ENCODE data around the gene PSKH1.

The PSKH1 gene

GRCh38 chr16:67942510-67943255 is 49.6 kb downstream of the PSKH1 start:
- DNase-seq = no peak

- no peak for DNase-seq
These were observed 50.2 kb downstream of the PSKH1 start for GRCh38 chr16:67943256-67943618.

- no peak for DNase-seq
These were observed 50.8 kb downstream of the PSKH1 start, which contains the start of gene LCAT for GRCh38 chr16:67943619-67944504. TSS of gene LCAT (minus strand) at chr16:67944120. CDS start at chr16:67944101, 19 bp downstream.

- no peak for DNase-seq
These were observed 51.8 kb downstream of the PSKH1 start for GRCh38 chr16:67944690-67945391.

GRCh38 chr16:67945392-67945933 is 52.4 kb downstream of the PSKH1 start:
- DNase-seq = no peak

DNA sequence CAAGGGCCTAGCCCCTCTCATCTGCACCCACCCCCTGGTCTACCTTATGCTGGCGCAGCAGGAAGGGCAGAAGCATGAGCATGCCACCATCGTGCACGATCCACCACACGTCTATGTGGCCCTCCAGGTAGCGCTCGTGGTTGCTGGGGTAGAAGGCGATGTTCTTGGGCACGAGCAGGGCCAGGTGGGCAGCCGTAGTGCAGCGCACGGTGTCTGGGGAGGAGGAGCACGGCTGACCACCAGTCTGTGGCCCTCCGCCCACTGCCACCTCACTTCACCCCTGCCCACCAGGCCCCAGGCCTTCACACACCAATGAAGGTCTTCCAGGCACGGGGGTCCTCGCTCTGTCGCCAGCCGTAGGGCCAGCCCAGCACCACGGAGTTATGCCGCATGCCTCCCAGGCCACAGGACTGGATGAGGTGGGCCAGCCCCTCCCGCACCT is 53.1 kb downstream of the PSKH1 start:
- no peak for DNase-seq

- DNase-seq = no peak
These were observed 54.0 kb downstream of the PSKH1 start for GRCh38 chr16:67946966-67947558.

GRCh38 chr16:67948015-67948414 is 55.0 kb downstream of the PSKH1 start:
- no peak for DNase-seq

DNA sequence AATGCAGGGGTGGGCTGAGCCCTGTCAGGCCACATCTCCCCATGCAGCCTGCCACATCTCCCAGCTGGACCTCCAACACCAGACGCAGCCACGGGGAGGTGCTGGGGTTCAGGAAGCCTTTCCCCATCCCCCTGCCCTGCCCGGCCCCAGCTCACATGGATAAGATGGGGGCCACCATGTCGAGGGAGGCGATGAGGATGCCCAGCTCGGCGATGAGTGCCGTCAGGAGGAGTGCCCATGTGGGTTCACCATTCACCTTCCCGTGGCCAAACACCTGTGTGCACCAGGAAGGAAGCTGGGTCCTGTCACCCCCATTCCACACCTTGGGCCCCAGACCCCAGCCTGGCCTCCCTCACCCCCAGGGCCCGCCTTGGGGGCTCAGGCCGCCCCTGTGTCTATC is 56.6 kb downstream of the PSKH1 start:
- no peak for DNase-seq

- no peak for DNase-seq
These were observed 57.3 kb downstream of the PSKH1 start for GRCh38 chr16:67950335-67950843.

GRCh38 chr16:67951485-67951884 is 58.4 kb downstream of the PSKH1 start:
- no peak for DNase-seq

- DNase-seq = no peak
These were observed 60.8 kb downstream of the PSKH1 start for GRCh38 chr16:67953641-67954375.

DNA sequence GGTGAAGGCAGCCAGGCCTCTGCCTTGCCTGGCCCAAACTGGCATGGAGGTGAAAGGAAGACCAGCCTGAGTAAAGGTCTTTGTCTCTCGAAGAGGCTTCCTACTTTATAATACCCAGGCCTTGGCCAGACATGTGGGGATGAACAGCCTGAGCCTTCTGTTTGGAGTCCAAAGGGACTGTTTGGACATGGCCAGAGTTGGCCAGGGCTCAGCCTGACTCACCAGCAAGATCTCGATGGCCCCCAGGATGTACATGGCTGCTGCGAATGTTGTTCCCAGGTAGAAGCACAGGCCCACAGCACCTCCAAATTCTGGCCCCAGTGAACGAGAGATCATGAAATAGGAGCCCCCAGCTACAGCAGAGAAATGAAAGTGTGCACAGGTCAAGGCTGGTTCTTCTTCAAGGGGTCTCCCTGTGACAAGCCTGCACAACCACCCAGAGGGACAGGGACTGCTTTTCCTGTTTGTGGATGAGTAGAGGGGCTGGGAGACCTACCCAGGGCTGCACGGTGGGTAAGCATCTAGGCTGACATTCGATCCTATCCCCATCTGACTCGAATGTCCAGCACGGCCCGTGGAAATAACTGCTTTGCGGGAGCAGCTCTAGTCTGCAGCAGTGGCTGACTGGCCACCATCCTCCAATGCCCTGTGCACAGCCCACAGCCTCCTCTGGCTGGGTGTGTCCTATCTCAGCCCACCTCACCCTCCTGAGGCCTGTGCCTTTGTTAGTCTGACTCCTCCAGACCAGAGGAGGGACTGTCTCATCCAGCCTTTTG is 61.6 kb downstream of the PSKH1 start:
- no peak for DNase-seq

DNA sequence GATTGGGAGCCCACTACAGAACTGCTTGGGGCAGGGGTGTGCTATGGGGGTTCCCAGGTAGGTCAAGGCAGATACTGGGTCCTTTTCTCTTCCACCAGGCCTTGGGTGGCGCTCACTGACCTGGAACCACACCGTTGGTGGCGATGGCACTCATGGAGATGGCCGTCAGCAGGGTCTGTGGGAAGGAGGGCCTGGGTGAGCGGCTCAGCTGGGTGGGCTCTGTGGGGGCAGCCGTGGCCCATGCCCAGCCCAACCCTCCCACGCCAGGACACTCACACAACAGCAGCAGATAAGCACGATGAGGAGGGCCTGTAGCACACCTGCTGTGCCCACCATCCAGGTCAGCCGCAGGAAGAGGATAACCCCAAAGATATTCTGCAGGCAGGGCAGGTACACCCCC is 64.6 kb downstream of the PSKH1 start:
- no peak for DNase-seq

GRCh38 chr16:67959536-67960329 is 66.7 kb downstream of the PSKH1 start:
- peak in 1 of 2 experiments; percentile 34 for DNase-seq

DNA sequence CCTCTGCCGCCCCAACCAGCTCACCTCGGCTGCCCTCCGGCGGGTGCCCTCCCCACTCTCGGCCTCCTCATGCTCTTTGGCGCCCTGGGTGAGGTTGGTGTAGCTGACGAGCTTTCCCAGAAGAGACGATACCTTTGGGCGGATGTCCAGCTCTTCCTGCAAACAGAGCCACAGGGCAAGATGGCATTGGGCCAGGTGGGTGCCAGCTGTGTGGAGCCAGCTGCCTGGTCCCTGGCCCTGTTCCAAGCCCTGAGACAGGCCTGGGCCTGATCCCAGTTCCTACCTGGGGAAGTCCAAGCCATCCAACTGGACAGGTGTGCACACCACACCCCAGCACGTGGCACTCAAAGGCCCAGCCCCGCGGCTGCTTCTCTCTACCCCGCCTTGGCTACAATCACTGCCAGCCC is 68.5 kb downstream of the PSKH1 start:
- DNase-seq = no peak

DNA sequence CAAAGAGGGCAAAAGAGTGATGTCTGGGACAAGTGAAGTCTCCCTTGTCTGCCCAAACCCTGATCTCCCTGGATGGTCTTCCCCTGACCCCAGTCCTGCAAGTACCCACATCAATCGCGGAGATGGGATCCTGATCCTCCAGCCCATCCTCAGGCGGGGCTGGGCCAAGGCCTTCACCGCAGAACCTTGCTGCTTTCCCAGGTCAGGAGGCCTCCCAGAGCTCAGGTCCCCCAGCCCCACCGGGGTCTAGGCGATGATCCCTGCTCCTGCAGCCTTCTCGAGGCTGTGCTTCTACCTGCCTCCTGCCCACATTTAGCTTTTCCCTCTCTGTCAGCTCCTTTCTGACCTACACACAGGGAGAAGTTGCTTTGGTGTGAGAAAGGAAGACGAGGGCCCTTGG is 69.1 kb downstream of the PSKH1 start:
- DNase-seq = no peak

GRCh38 chr16:67963292-67963661 is 70.2 kb downstream of the PSKH1 start:
- DNase-seq = no peak

DNA sequence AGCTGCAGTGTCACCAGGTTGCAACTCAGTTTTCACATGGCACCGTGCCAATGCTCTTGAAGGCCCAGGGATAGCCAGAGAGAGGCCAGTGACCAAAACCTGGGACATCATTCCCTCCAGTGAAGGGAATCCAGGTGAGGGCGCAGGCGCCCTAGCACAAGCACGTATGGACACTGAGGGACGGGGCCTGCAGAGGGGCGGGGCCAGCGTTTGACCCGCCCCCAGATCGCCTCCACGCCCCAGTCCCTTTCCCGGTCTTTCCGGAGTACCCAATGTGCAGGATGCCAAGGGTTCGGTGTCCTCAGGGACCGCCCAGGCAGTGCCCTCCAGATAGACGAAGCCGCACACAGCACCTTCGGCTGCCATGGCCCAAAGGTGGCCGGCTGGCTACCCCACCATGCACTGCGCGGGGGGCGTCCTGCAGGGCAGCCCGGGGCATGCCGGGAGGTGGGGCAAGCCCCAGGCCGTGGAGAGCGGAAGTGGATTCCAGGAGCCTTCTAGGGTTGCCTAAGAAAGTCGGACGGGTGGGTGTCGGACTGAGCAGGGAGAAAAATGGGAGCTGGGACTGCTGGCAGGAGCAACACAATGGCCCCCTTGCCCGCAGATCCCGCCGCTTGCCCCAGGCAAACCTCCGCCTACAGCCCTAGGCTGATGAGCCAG is 70.7 kb downstream of the PSKH1 start:
- no peak for DNase-seq

All from SW 1271 (cell line).